HS-27A (cell line): ENCODE results near the gene OR10V1.

ENCODE experiments used
- DNase-seq: peaks from one replicate; pipeline ENCODE4 v3.0.0-alpha.2; 2012; ENCODE audit warnings: low read depth, missing footprints

Gene OR10V1, protein sequence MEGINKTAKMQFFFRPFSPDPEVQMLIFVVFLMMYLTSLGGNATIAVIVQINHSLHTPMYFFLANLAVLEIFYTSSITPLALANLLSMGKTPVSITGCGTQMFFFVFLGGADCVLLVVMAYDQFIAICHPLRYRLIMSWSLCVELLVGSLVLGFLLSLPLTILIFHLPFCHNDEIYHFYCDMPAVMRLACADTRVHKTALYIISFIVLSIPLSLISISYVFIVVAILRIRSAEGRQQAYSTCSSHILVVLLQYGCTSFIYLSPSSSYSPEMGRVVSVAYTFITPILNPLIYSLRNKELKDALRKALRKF

DNA sequence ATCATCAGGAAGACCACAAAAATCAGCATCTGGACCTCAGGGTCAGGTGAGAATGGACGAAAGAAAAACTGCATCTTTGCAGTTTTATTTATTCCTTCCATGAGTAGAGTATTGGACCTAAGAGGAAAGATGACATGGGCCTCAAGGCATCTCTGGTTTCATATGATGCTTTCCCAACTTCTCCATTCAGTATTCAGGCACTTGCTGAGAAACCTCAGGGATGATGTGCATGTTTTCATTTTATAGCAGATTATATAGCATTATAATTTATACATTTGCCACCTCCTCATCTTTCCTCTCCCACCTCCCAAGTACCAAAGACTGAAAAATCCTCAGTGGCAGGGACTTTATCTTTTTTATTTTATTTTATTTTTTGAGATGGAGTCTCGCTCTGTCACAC, at the start of gene OR10V1:
OR10V1 (minus strand) TSS at position 101 of the 400 bp plus-strand sequence; CDS start at position 101, 0 bp downstream.
- no peak for DNase-seq

DNA sequence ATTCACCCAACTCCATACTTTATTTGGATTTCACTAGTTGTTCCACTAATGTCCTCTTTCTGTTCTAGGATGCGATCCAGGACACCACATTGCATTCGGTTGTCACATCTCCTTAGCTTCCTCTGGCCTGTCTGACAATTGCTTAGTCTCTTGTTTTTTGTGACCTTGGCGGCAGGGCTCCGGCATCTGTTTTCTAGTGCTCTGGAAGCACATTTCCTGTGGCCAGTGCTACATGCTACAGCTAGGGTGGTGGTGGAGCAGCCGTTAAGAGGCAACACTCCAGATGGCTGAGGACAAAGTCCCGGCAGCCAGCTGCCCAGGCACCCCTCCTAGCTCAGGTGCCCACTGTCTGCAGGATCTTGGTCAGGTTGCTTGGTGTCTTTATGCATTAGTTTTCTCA, 48.3 kb upstream of the OR10V1 start:
- DNase-seq = no peak

DNA sequence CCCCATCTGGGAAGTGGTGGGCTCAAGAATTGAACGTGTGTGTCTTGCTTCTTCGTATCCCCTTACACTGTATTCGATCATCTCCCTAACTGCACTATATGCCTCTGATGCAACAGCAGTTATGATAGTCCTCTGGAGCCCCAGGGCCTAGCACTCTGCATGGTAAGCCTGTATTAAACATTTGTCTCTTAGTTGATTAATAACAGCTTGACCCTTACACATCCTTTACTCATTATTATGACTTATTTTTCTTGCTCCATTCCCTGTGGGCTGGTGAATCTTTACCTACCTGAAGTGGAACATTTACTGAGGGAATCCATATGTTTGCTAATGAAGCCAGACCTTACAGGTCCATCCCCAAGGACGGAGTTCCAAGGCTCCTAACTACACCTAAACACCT, 47.1 kb upstream of the OR10V1 start:
- DNase-seq = no peak

DNA sequence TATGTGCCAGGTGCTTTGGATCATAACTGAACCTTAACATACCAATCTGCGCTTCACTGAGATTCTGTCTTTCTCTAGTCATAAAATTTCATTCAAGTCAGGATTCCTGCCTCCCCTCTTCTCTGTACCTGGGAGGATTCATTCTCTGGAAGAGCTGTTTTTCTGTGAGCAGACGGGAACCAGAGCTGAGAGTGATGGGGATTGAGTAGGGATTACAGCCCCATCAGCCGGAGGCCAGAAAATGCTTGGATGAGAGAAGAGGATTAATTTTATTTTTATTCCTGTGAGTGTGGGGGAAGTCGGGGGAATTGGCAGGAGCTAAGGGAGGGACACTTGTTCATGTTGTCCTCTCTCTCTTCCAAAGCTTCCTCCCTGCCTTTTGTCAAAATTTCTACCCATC, 46.3 kb upstream of the OR10V1 start:
- DNase-seq = no peak

DNA sequence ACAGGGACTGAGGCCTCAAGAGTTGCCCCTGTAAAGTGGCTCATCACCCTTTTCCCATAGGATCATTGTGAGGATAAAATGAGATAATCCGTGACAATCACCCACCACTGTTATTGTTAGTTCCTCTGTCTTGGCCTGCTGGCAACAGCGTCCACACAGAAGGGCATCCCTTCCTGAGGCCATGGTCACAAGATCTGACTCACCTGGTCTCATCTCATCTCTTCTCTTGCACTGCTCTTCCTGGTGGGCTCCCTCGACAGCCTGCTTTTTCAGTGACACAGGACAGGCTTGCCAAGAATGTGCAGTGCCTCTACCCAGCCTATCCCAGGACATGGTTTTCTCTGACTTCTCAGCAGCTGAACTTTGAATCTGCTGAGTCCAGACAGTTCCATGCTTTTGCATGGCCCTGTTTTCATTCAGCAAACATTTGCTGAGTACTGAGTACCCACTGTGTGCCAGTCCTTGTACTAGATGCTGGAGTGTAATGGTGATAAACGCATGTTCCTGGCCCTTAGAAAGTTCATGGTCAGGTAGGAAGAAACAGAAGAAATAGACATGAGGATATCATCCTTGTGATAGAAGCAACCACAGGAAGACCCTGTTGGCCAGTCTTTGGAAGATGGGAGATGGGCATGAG, 44.9 kb upstream of the OR10V1 start:
- DNase-seq = no peak

DNA sequence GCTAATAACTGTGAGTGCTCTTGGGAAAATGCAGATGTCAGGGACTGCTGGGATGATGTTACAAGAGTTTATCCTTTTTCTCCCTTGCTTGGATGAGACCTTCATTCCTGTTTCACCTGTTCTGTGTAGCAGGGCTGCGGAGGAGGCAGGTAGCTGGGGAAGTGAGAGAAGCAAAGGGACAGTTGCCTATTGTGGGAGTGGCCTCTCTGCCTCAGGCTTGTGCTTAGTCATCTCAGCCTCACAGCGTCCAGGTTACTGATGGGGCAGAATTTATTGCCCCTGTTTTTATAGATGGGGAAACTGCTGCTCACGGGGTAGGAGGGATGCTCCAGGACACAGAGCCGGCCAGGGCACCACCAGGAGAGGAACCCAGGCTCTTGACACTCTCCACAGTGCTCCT, 43.2 kb upstream of the OR10V1 start:
- DNase-seq = no peak

DNA sequence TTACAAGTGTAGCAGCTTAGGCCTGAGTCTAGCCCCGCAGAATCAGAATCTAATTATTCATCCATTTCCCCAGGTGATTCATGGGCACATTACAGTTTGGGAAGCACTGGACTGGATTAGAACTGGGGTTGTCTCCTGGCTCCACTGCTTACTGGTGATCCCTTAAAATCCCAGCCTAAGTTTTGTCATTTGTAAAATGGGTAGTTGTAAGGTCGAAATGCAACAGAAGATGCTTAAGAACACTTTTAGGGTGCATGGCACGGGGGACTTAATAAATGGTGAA, 42.9 kb upstream of the OR10V1 start:
- no peak for DNase-seq

DNA sequence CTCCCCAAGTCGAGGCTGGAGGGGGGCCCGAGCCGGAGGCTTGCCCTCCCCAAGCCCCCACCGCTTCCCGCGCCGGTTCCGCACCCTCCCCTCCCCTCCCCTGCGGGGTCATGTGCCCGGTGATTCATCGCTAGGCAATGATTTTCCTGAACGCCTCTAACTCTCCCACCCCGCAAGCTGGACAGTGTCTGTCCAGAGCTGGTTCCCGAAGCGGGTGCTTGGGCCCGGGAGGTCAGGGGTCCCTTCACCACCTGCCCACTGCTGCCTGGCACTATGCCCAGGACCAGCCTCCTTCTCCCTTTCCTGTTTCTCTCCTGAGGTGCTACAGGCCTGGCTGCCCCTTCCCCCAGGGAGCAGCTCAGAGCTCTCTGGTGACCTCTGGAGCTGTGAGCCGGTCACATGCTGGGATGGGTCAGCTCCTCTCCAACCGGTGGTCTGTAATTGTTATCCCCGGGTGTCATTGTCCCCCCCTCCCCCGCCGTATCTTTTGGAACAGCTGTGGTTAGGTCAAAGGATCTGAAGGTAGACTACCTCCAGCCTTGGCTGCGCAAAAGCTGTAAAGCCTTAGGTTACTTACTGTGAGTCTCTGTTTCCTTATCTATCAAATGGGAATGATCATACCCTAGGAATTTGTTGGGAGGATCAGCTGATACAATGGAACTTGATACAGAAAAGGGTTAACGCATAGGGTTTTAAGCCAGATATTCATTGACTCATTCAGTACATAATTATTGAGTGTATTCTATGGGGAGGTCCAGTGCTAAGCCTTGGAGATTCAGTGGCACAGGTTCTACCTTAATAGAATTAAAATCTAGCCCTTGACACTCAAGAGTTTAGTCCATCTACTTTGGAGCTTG, 42.3 kb upstream of the OR10V1 start:
- peak; percentile 76 for DNase-seq

DNA sequence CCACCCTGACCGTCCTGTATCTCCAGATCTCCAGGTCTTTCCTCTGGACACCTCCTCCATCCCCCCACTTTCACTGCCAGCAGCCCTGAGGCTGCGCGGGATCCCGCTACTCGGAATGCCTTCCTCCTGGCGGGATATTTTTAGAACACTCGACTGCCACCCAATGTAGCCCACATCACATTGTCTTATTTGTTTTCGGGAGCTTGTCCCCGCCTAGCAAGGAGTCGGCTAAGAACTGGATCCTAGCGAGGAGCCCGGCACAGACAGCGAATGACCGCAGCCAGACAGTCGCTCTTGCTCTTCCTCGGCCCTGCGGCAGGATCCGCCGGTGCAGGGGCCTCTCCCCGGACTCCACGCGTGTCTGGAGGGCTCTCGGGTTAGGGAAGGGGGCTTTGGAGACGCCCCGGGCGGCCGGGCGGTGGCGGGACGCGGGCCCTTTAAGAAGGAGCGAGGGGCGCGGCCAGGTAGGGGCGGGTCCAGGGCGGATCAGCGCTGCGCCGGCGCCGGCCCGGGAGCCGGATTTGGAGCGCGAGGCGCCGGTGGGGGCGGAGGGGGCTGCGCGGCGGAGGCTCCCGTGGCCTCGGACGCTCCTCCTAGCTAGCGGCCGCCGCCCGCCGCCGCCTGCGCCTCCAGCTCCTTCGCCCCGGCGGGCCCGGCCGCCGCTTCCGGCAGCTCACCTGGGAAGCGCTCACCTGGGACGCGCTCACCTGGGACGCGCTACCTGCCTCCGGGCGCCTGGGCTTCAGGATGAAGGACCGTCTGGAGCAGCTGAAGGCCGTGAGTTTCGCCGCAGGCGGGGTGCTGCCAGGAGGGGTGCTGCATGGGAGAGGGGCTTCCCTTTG, 41.4 kb upstream of the OR10V1 start, which contains the start of gene STX3:
STX3 (plus strand) TSS at position 518 of the 842 bp plus-strand sequence; CDS start at position 748, 230 bp downstream.
- DNase-seq = peak; percentile 60

DNA sequence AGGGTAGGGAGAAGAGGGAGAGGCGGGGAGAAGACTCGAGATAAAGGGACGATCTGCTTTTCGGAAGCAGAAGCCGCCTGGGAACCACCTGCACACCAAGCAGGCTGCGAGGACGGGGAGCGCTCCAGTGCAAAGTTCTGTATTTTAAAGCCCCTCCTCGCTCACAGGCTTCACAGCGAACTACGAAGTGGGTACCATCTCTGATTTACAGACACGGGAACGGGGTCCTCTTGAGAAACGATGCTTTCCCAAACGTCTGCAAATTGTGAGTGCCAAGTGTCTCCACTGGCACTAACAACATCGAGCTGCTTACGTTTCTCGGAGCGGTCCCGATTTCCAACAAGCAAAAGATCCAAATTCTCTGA, 40.8 kb upstream of the OR10V1 start:
- no peak for DNase-seq

DNA sequence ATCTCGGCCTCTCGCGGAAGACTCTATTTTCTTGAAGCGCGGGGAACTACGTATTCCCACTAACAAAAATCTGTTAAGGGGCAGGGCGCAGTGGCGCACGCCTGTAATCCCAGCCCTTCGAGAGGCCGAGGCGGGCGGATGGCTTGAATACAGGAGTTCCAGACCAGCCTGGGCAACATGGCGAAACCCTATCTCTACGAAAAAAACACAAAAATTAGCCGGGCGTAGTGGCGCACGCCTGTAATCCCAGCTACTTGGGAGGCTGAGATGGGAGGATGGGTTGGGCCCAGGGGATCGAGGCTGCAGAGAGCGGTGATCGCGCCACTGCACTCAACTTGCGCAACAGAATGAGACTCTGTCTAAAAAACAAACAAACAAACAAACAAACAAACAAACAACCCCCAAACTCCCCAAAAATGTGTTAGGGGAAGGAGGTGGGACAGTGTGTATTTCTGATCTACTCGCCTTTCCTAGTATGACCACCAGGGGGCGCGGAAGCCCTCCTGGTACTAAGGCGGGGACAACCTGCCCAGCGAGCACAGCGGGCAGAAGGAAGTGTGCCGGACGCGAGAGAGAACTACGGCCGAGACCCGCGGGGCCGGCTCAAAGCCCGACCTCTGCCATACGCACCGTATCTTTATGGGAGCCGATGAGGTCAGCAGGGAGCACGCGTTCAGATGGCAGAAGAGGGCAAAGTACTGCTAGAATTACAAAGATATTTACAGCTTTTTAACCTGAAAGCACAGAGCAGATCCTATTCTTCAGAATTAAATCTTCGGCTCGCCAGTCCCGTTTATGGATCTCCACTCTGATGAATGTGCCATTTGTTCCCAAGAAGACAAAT, 40.2 kb upstream of the OR10V1 start:
- no peak for DNase-seq

DNA sequence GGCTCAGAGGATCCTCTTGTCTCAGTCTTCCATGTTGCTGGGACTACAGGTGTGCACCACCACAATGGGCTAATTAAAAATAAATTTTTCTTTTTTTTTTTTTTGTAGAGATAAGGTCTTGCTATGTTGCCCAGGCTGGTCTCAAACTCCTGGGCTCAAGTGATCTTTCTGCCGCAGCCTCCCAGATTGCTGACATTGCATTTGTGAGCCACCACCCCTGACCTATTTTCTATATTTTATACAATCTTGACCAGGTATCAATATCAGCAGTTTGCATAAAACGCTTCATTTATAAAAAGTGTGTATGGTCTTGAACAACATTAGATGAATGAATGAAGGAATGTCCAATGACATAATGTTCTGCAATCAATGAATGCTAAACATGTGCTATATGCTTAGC, 32.5 kb upstream of the OR10V1 start:
- DNase-seq = no peak

DNA sequence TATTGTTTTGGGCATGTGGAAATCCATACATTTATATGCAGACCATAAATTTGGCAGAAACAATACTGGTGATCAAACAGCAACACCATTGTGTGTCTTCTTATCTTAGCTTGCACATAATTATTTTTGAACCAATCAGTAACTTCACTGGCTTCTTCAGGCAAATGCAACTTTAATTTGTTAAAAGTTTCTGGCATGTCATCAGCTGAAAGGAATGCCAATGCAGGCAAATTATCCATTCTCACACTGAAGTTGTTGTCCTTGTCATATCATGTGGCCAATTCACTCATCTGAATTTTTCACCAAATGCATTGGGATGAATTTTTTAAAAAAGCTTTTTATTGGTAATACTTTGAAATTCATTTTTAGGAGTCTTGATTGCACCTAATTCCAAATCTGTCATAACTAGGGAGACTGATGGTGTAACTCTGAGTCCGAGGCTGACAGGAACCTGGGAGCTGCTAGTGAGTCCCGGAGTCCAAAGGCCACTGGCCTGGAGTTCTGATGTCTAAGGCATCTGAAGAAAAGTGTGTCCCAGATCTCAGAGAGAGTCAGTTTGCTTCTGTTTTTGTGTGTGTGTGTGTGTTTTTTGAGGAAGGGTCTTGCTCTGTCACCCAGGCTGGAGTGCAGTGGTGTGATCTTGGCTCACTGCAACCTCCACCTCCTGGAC, 17.4 kb upstream of the OR10V1 start:
- DNase-seq = no peak

DNA sequence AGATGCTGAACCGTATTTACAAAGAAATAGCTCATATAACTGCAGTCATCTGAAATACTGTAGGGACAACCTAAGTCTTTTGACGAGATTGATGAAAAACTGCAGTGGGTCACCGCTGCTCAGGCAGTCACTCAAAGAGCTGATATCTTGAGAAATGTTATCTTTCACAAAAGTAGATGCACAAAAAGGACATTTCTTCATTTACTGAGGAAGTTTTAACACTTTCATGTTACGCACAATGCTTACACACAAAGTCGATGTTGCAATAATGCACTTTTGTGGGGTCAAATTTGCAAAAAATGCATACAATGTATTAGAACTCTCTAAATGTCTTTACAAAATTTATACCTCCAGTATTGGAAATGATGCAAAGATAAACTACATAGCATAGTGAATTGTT, 16.2 kb upstream of the OR10V1 start:
- DNase-seq = no peak

DNA sequence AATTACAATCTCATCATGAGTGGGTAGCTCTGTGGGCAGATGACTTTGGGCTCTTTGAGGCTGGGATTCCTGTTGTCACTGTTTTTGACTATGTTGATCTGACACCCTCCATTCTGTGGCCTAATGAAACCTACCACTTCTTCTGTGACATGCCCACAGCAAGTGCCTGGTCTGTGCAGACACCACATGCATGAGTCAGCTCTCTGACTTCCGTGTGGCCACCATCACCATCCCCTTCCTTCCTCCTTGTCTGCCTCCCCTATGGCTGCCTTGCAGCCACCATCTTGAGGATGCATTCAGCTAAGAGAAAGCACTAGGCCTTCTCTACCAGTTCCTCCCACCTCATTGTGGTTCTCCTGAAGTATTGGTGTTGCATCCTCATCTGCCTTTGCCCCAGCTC, 15.3 kb upstream of the OR10V1 start:
- DNase-seq = no peak

DNA sequence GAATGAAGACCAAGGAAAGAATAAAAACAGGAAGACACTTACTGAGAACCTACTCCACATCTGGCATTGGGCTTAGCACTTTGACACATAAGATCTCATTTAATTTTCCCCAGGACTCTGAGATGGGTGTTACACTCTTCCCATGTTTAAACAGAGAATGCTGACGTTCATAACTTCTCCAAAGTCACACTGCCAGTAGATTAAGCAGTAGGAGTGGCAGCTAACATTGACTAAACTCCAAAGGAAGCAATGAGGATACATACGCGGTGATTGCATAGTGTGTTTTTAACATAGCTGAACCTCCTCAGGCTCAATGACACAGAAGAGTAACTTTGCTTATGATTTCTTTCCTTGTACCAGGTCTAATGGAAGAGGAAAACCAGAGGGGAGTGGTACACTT, 14.5 kb upstream of the OR10V1 start:
- DNase-seq = no peak

DNA sequence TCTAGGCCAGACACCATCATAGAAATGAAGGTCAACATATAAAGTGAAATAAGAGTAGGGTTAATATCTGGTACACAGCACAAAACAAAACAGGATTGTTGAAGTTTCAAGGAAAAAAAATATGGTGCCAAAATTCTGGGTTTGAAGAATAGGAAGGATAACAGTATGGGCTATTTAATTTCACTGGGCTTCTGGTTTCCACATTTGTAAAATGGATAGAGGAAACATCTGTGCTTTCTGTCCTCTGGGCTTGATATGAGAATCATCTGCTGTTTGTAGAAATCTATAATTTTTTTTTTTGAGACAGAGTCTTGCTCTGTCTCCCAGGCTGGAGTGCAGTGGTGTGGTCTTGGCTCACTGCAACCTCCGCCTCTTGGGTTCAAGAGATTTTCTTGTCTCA, 13.8 kb upstream of the OR10V1 start:
- no peak for DNase-seq

DNA sequence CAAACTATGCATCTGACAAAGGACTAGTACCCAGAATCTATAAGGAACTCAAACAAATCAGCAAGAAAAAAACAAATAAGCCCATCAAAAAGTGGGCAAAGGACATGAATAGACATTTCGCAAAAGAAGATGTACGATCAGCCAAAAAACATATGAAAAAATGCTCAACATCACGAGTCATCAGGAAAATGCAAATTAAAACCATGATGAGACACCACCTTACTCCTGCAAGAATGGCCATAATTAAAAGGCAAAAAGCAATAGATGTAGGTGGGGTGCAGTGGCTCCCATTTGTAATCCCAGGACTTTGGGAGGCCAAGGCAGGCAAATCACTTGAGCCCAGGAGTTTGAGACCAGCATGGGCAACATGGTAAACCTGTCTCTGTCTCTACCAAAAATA, 10.4 kb upstream of the OR10V1 start:
- no peak for DNase-seq

DNA sequence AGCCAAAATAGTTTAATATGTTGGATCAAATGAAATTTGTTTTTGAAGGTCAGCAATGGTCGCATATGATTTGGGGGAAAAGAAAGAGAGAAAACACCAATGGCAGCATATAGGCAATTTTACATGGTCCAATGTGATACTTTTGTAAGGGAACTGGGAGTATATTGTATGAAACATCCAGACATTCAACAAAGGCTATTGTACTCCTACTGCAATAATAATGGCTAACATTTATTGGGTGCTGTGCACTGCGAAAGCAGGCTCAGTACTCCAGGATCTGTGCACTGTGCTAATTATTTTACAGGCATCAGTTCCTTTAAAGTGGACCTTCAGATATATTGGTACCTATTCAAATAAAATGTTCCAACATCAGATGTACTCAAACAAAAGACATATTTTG, 5.9 kb upstream of the OR10V1 start:
- DNase-seq = no peak

DNA sequence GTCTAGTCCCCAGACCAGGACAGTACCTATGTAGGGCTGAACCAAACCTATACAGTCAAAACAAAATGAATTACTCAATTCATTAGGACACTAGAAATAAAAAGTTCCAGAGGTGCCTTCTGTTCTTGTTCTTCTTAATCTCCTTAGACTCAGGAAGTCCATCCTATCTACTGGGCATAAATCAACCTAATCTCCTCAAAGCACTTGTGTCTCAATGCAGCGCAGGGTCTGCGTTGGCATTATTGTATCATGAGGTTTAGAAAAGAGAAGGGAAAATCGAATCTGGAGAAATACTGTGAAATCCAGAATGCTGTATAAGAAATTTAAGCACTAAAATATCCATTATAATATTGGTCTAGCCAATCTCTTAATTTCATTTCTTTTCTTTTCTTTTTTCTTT, 2.4 kb upstream of the OR10V1 start:
- no peak for DNase-seq
